GM12892 (cell line): ENCODE results near the gene CDH22.

Source experiments
- POLR2A ChIP-seq: IDR thresholded peaks from 2 replicates; pipeline ENCODE4 v1.6.1; 2011; ENCODE audit warnings: low read depth, low read length, control low read depth
- POLR2AphosphoS5 ChIP-seq: IDR thresholded peaks from 2 replicates; pipeline ENCODE4 v1.6.1; 2011; ENCODE audit warnings: low read depth, low read length, control low read depth
- TAF1 ChIP-seq: IDR thresholded peaks from 2 replicates; pipeline ENCODE4 v1.6.1; 2011; ENCODE audit warnings: low read depth, mild to moderate bottlenecking, control low read depth, low read length, borderline replicate concordance

DNA sequence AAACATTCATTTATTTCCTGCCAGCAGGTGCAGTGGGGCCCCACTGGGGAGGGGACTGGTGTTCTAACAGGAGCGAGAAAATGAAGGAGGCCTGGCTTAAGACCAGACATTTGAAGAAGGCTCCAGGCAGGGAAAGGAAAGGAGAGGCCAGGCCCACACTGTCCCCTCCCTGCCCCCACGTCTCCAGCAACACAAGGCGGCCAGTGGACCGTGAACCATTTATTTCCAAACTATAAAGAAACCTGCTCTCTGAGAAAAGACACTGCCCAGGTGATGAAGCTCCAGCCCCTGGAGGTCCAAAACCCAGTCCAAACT, 41.4 kb upstream of the CDH22 start:
- TF ChIP-seq POLR2A (no peak), POLR2AphosphoS5 (no peak), TAF1 (no peak)
